Prostate gland (tissue), 2 donors: ENCODE measurements around the gene MGAT5.

Source experiments
- CTCF ChIP-seq, 4 experiments: fragments of 200-600 bp in 2 of 4; fragments of 450-650 bp in 2 of 4; sonication (generic) in 2 of 4; IDR thresholded peaks; 1 replicate in 3 of 4; 2 replicates in 1 of 4; pipeline ENCODE4 v1.5.1; 2016 to 2019; ENCODE audit warnings: antibody characterized with exemption in 4 of 4, mild to moderate bottlenecking in 2 of 4, moderate library complexity in 2 of 4
- POLR2A ChIP-seq: fragments of 450-650 bp; IDR thresholded peaks from one replicate; pipeline ENCODE4 v1.6.1; 2016; ENCODE audit warnings: antibody characterized with exemption, mild to moderate bottlenecking

GRCh38 chr2:134362740-134363139 lies 108.9 kb downstream of the MGAT5 start:
- TF ChIP-seq CTCF (IDR thresholded peaks at IDR 0.05) (no peak), POLR2A (no peak)
